Left colon (tissue), 2 donors: ENCODE results near the gene ZFP1. TPM values are rescaled to one million over a fixed set of nuclear protein-coding genes. Genes with fewer than 3 reads are reported as not detected.

ENCODE experiments used
- ATAC-seq: fragments of 200-7000 bp; cut with Tn5 transposase; one replicate; pipeline ENCODE4 v1.9.1; 2020; ENCODE audit warnings: mild to moderate bottlenecking, moderate library complexity
- DNase-seq, 2 donors: peaks; one replicate each; pipeline ENCODE4 v3.0.0-alpha.2; 2020
- intact Hi-C, 2 donors: fragments of 100-400 bp; cut with DNase I in 1 of 2; cut with micrococcal nuclease in 1 of 2; formaldehyde crosslinking; loops; one replicate each; pipeline versions ENCODE4 v1.11.2 to v1.14.0; 2022; cut with DNase I, micrococcal nuclease
- long read RNA-seq: library from polyadenylated mRNA; unstranded; transcript quantifications from one replicate; pipeline ENCODE4 v2.0.0, GENCODE V29; 2021
- total RNA-seq, 2 donors: library from RNA; stranded (reverse); fragmentation: NEBNext Ultra II Directional; extraction: Animal tissue kit (Norgen Biotek cat#: 25700); gene quantifications; one replicate each; pipeline ENCODE4 v1.2.1, GENCODE V29; 2021
- donor health status: DM: no; HTN: no; CAD: no.
- donor health status: DM: yes; HTN: yes; CAD: no.

Gene ZFP1
- total RNA-seq, result 1 to 10 TPM; 3.1 to 6.2 TPM
- long read RNA-seq, partial matches to known transcripts, result 0 of 3 reads
- long read RNA-seq, other reads (novel, unspliced or antisense), result 1 of 3 reads

DNA sequence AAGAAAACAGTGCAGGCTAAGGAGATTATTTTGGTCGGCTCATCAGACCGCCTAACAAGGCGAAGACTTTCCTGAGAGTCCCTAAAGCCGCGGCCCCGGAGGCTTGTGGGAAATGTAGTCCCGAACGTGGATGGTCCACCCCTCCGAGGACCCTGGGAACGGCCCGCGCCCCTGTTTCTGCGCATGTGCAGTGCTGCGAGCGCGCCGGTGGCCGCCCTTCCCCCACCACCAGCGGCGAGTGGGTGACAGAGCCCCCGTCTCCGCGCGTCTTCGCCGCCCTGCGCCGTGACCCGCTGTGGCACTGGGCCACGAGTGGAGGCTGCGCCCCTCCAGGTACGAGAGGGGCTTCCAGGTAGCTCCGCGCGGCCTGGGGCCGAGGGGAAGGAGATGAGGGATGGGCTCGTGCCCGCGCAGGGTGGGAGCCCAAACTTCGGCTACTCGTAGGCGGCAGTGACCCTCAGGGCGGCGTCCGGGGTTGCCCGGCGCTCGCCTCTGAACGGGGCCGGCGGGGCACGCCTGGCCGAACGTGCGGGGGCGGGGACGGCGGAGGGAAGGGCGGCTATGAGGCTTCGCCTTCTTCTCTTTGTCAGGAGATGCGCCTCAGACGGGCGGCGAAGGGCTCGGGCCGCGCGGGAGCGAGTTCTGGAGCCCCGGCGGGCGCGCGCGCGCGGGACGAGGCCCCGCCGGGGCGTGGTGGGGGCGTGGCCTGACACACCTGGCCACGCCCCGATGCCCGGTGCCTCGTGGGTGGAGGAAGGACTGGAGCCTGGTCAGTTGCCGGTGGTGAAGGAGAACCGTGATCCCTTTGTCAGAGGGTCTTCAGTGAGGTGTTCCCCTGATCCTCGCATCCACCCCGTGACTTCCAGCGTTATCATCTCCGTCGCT, at the start of gene ZFP1:
Gene ZFP1 (plus strand): TSS at position 214 of the 885 bp plus-strand sequence. CDS start 4,428 bp downstream, outside the sequence.
- DNase-seq (peak; percentile 94 to 97), ATAC-seq (peak; percentile 93)
- intact Hi-C loops, result no loop called here

DNA sequence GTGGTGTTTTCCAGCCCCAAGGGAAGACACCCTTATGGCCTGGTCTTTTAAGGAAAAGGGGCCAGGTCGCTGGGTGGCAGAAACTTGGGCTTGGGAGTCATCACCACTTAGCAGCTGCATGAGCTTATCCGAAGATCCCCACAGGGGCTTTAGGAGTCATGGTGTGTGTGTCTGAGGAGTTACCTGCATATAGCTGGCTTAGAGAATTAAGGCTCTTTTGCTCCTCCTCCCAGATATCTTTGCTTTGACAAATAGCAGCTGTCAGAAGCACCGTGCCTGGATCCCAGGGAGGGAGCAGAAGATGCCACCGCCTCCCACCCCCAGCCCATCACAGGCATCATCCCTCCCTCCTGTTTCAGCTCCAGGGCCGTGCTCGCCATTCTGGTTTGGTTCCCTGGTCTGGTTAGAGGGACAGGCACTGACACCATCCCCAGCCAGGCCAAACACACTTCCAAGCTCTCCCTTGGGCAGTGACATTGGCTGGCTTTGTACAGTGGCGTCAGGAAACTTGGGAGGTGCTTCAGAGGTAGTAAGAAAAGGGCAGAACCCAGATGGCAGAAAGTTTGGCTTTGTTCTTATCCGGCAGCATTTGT, 49.2 kb upstream of the ZFP1 start:
- intact Hi-C loops, result no loop called here
- ATAC-seq (no peak), DNase-seq (no peak)

DNA sequence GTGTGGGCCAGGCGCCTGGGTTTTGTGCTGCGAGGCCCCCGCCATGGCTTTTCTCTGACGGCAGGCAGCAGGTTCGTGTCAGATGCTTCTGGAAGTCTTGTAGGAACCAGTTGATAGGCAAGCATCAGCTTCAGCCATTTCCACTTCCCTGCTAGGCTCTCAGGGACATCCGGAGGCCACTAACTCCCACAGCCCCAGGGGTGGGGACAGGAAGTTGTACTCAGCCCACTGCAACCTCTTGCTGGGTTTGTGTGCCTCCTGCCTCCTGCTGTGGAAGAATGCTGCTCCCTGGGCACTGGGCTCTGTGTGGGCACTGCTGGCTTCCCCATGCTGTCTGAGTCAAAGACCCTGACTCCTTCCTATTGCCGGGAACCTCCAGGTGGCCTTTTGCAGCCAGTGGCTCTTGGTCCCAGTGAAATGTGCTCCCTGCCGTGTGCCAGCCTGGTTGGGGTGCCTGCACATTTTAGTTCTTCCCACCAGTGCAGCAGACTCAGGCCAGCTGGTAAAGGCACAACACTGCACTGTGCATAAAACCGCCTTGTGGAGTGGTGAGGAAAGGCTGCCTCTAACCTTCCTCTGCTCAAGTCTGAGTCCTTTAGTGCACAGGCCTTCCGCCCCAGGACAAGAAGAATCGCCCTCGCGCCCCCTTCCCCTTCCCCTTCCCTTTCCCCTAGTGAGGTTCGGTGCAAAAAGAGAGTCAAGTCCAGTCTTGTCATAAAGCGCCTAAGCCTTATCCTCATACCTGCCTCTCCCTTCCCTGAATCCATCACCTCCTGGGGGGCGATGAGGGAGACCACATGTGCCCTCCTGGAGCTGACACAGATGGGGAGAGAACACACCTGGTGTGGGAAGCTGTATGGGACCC, 48.4 kb upstream of the ZFP1 start:
- no peak for DNase-seq
- intact Hi-C loops, result no loop called here
- no peak for ATAC-seq

DNA sequence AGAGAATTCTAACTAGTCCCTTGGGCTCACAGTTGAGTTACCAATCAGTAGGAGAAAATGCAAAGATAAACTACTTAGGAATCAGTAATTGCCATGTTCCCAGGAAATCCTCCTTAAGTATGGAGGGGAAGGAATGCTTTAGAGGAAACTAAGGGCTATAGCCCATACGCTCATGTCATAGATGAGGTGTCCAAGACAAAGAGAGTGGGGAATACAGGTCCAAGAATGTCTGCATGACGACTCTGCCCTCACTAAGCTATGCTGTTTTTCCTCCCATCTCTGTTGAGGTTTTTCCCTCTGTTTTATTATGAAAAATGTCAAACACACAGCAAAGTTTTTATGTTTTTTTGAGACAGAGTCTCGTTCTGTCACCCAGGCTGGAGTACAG, 47.7 kb upstream of the ZFP1 start:
- intact Hi-C loops, result no loop called here
- ATAC-seq (no peak), DNase-seq (no peak)

DNA sequence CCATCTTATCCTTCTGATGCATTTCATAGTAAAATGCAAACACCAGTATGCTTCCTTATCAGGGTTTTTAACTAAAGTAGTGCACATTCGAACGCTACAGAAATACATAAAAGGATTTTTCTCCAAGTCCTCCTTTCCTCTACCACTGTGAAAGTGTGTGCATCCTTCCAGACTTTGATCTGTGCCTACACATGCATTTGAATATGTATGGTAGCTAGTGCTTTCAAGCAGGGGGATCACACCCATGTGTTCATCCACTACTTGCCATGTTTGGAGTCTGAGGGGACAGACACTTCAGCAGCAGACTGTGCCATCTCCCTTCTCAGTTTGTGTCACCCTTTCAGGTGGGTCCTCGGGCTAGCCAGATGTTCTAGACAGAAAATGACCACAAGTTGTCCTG, 46.7 kb upstream of the ZFP1 start:
- intact Hi-C loops, result no loop called here
- ATAC-seq (no peak), DNase-seq (no peak)

DNA sequence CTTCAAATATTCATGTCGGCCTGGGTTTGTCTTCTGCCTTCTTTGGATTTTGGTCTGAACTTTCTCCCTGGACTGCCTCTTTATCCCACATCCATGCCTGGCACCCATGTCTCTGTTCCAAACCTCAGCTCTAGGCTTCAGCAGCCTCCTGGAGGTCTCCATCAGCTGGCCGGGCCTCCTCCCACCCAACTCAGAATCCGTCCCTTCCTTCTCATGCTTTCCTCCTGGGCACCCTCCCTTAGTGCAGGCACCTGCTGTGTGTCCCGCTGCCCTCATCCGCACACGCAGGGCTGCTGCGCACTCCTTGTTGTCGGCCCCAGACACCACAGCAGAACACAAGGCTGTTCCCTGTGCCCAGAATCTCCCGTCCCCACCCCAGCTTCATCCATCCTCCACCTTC, 45.7 kb upstream of the ZFP1 start:
- no peak for DNase-seq
- intact Hi-C loops, result no loop called here
- no peak for ATAC-seq

DNA sequence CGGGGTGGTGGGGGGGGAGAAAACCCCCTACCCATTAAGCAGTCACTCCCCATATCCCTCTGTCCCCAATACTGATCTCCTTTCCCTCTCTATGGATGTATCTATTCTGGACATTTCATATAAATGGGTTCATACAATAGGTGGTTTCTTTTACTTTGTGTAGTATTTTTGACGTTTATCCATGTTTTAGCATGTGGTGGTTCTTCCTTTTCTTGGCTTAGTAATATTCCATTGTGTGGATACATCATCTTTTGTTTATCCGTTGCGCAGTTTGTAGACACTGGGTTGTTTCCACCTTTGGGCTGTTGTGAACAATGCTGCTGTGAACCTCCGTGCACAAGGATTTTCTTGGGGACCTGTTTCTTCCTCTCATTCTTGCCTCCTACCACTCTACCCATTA, 44.3 kb upstream of the ZFP1 start:
- ATAC-seq (no peak), DNase-seq (no peak)
- intact Hi-C loops, result no loop called here

DNA sequence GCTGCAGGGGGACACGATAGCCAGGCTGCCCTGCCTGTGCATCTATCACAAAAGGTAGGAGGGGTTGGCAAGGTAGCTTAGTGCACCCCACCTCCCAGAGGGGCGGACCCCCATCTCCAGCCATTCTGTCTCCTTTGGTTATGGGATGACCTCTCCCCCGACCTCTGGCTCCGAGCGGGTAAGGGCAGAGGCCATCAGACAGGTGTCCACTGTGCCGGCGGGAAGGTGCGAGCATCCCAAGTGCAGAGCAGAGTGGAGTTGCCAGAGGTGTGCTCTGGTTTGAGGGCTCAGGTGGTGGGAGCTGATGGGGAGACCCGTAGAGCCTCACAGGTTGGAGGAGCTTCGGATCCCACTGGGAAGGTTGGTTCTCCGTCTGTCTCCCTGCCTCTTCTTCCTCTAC, 43.5 kb upstream of the ZFP1 start:
- no peak for DNase-seq
- intact Hi-C loops, result no loop called here

DNA sequence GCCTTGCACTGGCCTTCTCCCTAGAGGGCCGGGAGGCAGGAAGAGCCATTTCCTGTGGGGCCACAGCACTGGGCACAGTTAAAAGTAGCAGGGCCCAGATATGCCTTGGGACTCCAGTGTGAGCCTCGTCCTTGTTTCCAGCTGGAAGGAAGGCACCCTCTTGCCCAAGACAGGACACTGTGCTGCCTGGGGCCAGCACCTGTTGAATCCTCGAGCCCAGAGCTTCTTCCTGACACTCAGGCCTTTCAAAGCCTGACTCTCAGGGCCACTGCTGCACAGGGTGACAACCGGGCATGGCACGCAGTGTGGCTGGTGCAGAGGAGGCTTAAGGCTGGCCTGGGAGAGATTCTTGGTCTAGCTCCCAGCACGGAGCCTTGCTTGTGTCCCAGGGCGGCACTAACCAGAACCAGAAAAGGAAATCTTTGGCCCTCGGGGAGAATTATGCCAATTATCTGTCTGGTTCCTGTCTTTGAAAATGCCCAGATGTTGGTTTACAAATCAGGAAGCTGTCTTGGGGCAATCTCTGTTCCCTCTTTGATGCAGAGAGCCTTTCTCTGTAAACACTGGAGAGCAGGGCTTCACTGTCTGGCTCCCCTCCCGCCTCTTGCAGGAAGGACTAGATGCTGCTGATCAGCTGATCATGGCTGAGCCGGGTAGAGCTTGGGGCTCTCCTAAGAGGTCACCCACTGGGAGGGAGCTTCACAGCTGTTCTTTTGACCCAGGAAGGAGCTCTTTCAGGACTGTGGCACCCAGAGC, 42.8 kb upstream of the ZFP1 start:
- ATAC-seq (no peak), DNase-seq (peak in 1 of 2 donors; percentile 83)
- intact Hi-C loops, result no loop called here

More for the DNA sequence above, 43.5 kb upstream of the ZFP1 start:
- ATAC-seq, result no peak

DNA sequence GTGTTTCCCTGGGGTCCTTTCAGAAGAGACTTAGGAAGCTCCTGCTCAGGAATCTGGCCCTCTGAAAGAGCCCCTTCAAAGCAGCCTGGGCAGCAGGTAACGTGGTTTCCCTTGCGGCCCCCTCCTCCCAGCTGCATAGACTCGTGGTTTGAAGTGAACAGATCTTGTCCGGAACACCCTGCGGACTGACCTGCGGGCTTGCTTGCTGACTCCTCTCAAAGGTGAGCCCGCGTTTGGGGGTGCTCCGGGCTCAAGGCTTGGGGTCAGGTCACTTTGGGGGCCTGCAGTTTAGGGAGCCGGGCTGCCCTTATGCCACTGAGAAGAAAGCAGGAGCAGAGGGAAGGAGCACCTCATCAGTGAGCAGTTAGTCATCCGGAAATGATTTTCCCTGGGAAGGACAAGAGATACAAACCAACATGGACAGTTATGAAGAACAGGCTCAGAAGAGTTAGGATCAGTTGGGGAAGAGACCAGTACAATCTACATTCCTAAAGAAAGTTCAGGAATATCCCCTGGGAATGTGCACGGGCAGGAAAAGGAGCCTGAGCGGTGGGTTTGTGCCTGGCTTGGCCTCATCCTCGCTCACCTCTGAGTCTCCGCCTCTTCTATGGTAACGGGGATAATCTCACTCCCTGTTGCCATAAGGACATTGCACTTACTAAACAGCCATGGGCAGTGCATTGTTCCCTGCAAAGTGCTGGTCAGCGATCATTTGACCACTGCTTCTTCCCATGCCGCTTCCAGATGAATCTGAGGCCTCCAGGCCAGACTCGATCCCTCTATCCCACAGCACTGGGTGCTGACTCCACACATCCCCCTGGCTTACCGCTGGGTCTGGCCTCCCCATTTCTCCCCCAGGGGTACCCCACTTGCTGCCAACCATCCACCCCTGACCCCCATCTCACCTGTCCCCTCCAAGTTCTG, 41.7 kb upstream of the ZFP1 start:
- ATAC-seq (no peak), DNase-seq (no peak)
- intact Hi-C loops, result no loop called here

DNA sequence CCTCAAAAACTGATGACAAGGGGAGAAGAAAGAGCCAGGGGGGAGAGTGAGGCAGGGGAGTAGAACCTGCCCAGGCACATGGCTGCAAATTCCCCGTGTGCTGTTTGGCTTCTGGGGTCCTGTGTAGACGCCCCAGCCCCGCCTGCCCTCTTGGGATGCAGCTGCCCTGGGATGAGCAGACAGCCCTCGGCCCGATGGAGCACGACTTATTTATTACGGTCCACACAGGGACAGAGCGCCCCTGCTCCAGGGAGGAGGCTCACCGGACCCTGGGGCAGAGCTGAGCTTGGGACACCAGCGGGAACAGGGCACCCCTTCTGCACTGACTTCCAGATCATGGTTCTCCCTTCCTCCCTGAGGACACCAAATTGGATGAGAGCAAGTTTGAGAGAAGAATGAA, 40.8 kb upstream of the ZFP1 start:
- DNase-seq (no peak), ATAC-seq (no peak)
- intact Hi-C loops, result no loop called here

DNA sequence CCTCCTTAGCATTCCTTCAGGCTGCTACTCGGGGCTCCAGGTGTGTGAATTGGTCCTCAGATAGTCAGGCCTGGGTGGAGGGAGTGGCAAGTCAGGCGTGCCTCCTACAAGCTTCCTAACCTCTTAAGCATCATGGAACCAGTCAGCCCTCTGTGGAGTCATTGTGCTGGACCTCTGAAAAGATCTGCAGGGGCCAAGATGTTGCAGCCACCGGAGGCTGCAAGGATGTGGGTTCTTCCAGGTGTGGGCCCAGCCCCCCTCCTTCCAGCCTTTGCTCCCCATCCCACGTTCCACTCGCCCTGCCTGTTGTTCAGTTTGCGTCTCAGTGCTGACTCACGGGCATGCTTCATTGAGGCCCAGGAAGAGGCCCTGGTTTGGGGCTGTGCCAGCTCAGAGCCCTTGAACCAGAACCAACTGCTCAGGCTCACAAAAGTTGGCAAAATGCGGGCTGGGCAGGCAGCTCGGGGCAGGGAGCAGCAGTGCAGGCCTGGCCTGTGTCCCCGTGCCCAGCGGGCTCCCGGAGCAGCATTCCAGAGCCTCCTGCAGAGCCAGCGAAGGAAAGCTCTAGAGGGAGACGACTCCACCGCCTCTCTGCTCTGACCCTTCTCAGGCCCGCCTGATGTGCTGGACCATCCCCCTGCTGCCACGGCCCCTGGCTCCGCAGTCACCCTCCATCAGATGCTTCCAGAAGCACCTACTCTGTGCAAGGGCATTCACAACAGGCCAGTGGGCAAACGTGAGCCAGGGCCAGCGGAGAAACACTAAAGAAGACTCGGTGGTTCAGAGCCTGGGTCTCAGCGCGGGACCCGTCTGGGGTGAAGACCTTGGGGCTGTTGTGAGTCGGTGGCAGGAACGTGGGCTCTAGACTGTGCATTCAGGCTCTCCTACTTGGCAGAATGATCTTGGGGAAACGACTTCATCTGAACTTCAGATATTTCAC, 39.3 kb upstream of the ZFP1 start:
- ATAC-seq (peak; percentile 28), DNase-seq (peak; percentile 76 to 88)
- intact Hi-C loops, result no loop called here

DNA sequence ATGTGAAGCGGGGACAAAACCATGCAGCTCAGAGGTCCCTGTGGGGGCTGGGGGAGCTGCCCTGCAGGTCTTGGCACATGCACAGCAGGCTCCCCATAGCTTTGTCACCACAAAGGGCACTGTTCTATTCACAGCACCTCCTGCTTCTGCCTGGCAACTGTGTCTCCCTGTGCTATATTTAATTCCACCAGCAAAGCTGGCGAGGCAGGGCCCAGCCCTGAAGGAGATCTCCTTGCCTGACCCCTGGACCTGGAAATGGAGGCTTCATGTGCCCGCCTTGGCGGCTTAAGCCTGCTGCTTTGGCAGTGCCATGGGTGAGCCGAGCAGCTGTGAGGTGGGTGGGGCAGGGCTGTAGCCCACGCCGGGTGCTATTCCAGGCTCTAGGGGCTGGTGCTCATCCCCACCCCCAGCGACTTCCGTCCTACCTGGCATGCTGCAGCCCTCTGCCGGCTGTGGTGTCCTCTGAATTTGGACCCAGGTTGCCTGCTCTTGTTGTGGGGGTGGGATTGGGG, 38.5 kb upstream of the ZFP1 start:
- intact Hi-C loops, result loop anchor here in 1 of 2 donors (2.0 kb wide), 1 partner anchor 111 kb away; the partner anchor contains the start of gene ZNRF1
- peak; percentile 80 to 85 for DNase-seq
- peak; percentile 70 for ATAC-seq

DNA sequence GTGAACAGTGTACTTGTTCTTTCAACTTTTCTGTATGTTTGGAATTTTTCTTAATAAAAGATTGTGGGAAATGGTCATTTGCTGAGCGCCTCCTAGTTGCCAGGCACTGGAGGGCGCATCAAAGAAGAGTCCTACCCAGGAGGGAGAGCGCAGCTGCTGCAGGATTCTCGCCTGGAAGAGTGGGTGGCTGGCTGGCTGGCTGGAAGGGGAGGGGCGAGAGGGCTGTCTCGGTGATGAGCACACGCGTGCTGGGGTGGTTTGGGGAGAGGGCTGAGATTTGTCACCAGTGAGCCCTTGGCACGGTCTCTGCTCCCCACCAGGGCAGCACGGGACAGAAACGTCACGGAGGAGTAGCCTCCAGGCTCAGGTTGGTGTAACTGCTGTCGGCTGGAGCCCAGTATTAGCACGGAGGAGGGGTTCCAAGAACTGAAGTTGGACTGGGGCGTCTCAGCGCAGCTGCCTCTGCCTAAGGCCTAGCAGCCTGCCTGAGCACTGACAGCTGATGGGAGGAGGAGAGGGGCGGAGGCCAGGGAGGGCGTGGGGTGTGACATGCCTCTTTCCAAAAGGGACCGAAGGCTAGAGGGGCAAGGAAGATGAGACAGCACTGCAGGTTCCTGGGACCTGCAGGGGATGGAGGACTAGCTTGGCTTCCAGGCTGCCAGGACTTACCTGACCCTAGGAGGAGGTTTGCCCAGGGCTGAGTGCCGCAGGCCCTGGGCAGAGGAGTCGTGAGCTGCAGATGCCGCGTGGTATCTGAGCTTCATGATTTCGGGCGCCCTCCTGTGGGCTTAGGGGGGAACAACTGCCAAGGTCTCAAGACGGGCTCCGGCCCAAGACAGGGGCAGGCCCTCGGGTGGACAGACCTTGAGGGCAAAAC, 37.4 kb upstream of the ZFP1 start:
- DNase-seq (peak; percentile 86 to 91), ATAC-seq (peak; percentile 66)
- intact Hi-C loops, result loop anchor here in 1 of 2 donors (2.0 kb wide), 1 partner anchor 112 kb away; the partner anchor contains the start of gene ZNRF1

DNA sequence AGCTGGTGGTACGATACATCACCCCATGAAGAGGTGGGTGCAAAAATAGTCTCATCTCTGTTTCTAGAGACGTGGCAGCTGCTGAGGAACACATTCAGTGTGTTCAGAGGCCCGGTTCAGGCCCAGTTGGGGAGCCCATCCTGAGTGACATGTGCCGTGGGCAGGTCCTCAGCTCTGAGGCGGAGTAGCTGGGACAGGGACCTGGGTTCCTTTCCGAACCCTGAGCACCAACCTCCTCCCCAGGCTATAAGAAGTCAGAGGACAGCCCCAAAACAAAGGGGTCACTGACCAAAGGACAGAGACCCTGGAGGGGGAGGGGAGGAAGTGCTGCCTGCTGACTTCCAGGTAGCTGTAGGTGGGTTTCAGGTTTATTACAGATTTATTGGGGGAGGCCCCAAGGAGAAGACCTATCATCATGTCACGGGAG, 36.8 kb upstream of the ZFP1 start:
- peak; percentile 2 for ATAC-seq
- intact Hi-C loops, result loop anchor here in 1 of 2 donors (2.0 kb wide), 1 partner anchor 113 kb away; the partner anchor contains the start of gene ZNRF1

More for the DNA sequence above, 36.8 kb upstream of the ZFP1 start:
- DNase-seq, result no peak
